Kidney (tissue), 14 donors: ENCODE measurements around the gene TMEM179. TPM values are rescaled to one million over a fixed set of nuclear protein-coding genes. Genes with fewer than 3 reads are reported as not detected.

ENCODE experiments used
- DNase-seq, 5 donors: peaks; one replicate each; pipeline ENCODE4 v3.0.0-alpha.2; 2013 to 2020
- FAIRE-seq: peaks from 2 replicates; lab custom pipeline; 2012; peaks lifted over from hg19 to GRCh38; lab: Jason Lieb, UNC
- H3K27ac ChIP-seq, 2 donors: one replicate each; pipeline ENCODE4 v1.7.0; 2013; ENCODE audit warnings: low read depth in 2 of 2, low read length in 2 of 2, inconsistent platforms in 1 of 2
- H3K27me3 ChIP-seq: one replicate; pipeline ENCODE4 v1.7.1; 2013; ENCODE audit warnings: low read length, inconsistent platforms; ENCODE audit not compliant: control insufficient read depth, insufficient read depth
- H3K36me3 ChIP-seq, 3 donors: one replicate each; pipeline versions ENCODE4 v1.7.0 to v1.7.1; 2013; ENCODE audit warnings: low read length in 3 of 3, control low read depth in 1 of 3, inconsistent platforms in 1 of 3; ENCODE audit not compliant: insufficient read depth in 3 of 3, control insufficient read depth in 2 of 3
- H3K4me1 ChIP-seq, 3 donors: one replicate each; pipeline versions ENCODE4 v1.7.0 to v1.7.1; 2013; ENCODE audit warnings: low read length in 3 of 3, inconsistent platforms in 1 of 3, low read depth in 1 of 3; ENCODE audit not compliant: control insufficient read depth in 2 of 3, insufficient read depth in 2 of 3
- H3K4me3 ChIP-seq, 3 donors: one replicate each; pipeline versions ENCODE4 v1.7.0 to v1.8.1; 2013; ENCODE audit warnings: low read length in 3 of 3, control low read depth in 1 of 3, inconsistent platforms in 1 of 3
- H3K9ac ChIP-seq, 3 donors: one replicate each; pipeline versions ENCODE4 v1.7.0 to v1.7.1; 2013; ENCODE audit warnings: low read length in 3 of 3, control low read depth in 1 of 3, inconsistent platforms in 1 of 3
- H3K9me3 ChIP-seq, 3 donors: one replicate each; pipeline versions ENCODE4 v1.7.0 to v1.7.1; 2013; ENCODE audit warnings: low read length in 3 of 3, control low read depth in 1 of 3, inconsistent platforms in 1 of 3; ENCODE audit not compliant: control insufficient read depth in 2 of 3, insufficient read depth in 1 of 3
- intact Hi-C: fragments of 100-400 bp; cut with DNase I; formaldehyde crosslinking; loops from one replicate; pipeline ENCODE4 v1.11.1; 2022
- polyA plus RNA-seq: library from polyadenylated mRNA; stranded (reverse); fragments of 350-450 nt; fragmentation: Illumina TruSeq; extraction: RNeasy Lipid Tissue Mini Kit (QIAGEN cat#74804); gene quantifications from one replicate; pipeline ENCODE4 v1.2.3, GENCODE V29; 2014; ENCODE audit warnings: low read depth, low replicate concordance; ENCODE audit not compliant: insufficient read depth
- total RNA-seq: library from RNA; stranded (reverse); fragmentation: NEBNext Ultra II Directional; extraction: Animal tissue kit (Norgen Biotek cat#: 25700); gene quantifications from one replicate; pipeline ENCODE4 v1.2.1, GENCODE V29; 2021
- TF ChIP-seq, protein P1 (sequence below): IDR thresholded peaks from 3 replicates; pipeline ENCODE4 v1.5.1; 2012; ENCODE audit warnings: mild to moderate bottlenecking, moderate library complexity, borderline replicate concordance; ENCODE audit not compliant: insufficient read depth; ENCODE audit errors: extremely low read depth
- donor health status: control.
- donor health status: control.
- donor health status: control.
- donor health status: control.
- donor health status: control.
- donor health status: DM: yes; HTN: yes; CAD: no.
- donor health status: Normal renal cell carcinoma (clear cell type).

TMEM179 gene
- total and polyA plus RNA-seq, 2 donors from 2014 or later: 0.50 to 0.67 TPM

GRCh38 chr14:104572024-104572626 is 32.4 kb downstream of the TMEM179 start:
- FAIRE-seq: no peak
- intact Hi-C loops: no loop called here
- H3K27ac ChIP-seq: no peak overlapping the region
- TF ChIP-seq, protein P1, sequence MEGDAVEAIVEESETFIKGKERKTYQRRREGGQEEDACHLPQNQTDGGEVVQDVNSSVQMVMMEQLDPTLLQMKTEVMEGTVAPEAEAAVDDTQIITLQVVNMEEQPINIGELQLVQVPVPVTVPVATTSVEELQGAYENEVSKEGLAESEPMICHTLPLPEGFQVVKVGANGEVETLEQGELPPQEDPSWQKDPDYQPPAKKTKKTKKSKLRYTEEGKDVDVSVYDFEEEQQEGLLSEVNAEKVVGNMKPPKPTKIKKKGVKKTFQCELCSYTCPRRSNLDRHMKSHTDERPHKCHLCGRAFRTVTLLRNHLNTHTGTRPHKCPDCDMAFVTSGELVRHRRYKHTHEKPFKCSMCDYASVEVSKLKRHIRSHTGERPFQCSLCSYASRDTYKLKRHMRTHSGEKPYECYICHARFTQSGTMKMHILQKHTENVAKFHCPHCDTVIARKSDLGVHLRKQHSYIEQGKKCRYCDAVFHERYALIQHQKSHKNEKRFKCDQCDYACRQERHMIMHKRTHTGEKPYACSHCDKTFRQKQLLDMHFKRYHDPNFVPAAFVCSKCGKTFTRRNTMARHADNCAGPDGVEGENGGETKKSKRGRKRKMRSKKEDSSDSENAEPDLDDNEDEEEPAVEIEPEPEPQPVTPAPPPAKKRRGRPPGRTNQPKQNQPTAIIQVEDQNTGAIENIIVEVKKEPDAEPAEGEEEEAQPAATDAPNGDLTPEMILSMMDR: no peak
- no peak overlapping the region for H3K9ac ChIP-seq
- peaks cover 0 to 2% (median 0%) of the 10 kb centered on the region in 3 donors for H3K4me1 ChIP-seq
- H3K4me3 ChIP-seq: no peak overlapping the region
- no peaks in the 10 kb centered on the region for H3K36me3 ChIP-seq
- no peak for DNase-seq
- no peaks in the 10 kb centered on the region for H3K27me3 ChIP-seq
- no peaks in the 10 kb centered on the region for H3K9me3 ChIP-seq

- no peak overlapping the region for H3K27ac ChIP-seq
- H3K36me3 ChIP-seq: no peaks in the 10 kb centered on the region
- TF ChIP-seq, protein P1: no peak
- H3K9me3 ChIP-seq: no peaks in the 10 kb centered on the region
- peak in 4 of 5 donors; percentile 77 to 85 (median 82) for DNase-seq
- no peak overlapping the region for H3K4me3 ChIP-seq
- H3K27me3 ChIP-seq: no peaks in the 10 kb centered on the region
- FAIRE-seq: no peak
- intact Hi-C loops: no loop called here
- no peak overlapping the region for H3K9ac ChIP-seq
- peaks cover 0 to 2% (median 0%) of the 10 kb centered on the region in 3 donors for H3K4me1 ChIP-seq
Observed at GRCh38 chr14:104571246-104571645, 33.3 kb downstream of the TMEM179 start.

GRCh38 chr14:104569435-104569834 is 35.1 kb downstream of the TMEM179 start:
- DNase-seq (no peak), FAIRE-seq (no peak)
- H3K4me3 ChIP-seq: no peak overlapping the region
- H3K36me3 ChIP-seq: no peaks in the 10 kb centered on the region
- TF ChIP-seq, protein P1: no peak
- H3K4me1 ChIP-seq: peaks cover 0 to 2% (median 0%) of the 10 kb centered on the region in 3 donors
- H3K27ac ChIP-seq: no peak overlapping the region
- H3K9me3 ChIP-seq: no peaks in the 10 kb centered on the region
- intact Hi-C loops: no loop called here
- no peak overlapping the region for H3K9ac ChIP-seq
- no peaks in the 10 kb centered on the region for H3K27me3 ChIP-seq

GRCh38 chr14:104568620-104569019 is 36.0 kb downstream of the TMEM179 start:
- Histone ChIP-seq H3K9ac (no peak overlapping the region), H3K4me3 (no peak overlapping the region), H3K9me3 (no peaks in the 10 kb centered on the region), H3K27me3 (no peaks in the 10 kb centered on the region), H3K36me3 (no peaks in the 10 kb centered on the region), H3K27ac (no peak overlapping the region), H3K4me1 (peaks cover 0 to 6% (median 2%) of the 10 kb centered on the region in 3 donors)
- intact Hi-C loops: no loop called here
- TF ChIP-seq, protein P1: no peak
- DNase-seq (no peak), FAIRE-seq (no peak)
